Measurements from ENCODE around the gene RUNX2. TPM values are rescaled to one million over a fixed set of nuclear protein-coding genes. Genes with fewer than 3 reads are reported as not detected.

RUNX2 gene
- total and polyA plus RNA-seq, 4 donors = 0.83 to 2.8 (median 2.0) TPM

DNA sequence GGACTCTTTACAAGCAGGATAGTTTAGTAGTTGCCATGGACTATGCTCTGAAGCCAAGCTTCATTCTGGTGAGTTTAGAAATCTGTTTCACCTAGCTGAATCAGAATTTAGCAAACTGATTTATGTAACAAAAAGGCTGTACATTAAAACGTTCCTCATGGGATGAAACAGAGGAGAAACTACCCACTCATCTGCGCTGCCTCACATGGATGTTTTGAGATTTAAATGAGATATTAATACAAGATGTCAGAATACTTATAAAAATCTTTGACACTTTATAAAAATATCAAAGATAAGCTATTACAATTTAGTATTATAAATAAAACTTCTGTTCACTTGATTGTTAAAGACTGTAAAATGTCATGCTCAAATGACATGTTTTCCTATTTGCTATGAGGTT, 16.8 kb downstream of the RUNX2 start:
- WGBS (ENCODE audit: insufficient coverage) = no CpG with 5 or more reads among the region's 2 CpGs

DNA sequence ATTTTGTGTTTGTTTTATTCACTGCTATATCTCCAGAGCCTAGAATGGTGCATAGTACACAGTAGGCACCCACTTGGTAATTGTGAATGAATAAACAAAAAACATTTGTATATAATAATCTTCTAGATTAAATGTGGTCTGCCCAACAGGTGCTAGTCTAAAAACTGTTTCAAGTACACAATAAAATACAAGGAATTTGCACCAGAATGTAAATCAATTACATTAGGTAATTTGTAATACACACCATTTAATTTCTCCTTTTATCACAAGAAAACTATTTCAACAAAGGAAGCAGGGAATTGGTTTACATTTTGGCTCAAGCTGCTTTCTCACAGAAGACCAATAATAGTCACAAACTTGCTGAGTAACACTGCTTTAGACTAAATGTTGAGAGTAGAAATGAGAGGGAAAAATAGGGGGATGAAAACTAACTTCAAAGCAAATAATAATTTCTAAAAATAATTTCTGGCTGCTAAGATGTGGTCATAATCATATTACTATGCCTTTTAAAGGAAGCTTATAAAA, 22.1 kb downstream of the RUNX2 start:
- Histone ChIP-seq H3K4me1 (ENCODE audit: control insufficient read depth, insufficient read depth, low read length) (no peaks in the 10 kb centered on the region), H3K27me3 (ENCODE audit: control insufficient read depth, insufficient read depth, low read length) (no peaks in the 10 kb centered on the region), H3K9me3 (ENCODE audit: control insufficient read depth, insufficient read depth, low read length) (no peaks in the 10 kb centered on the region), H3K36me3 (ENCODE audit: control insufficient read depth, insufficient read depth, low read length) (no peaks in the 10 kb centered on the region), H3K4me3 (ENCODE audit: low read depth, low read length) (no peak overlapping the region), H3K27ac (ENCODE audit: low read depth, low read length) (no peak overlapping the region)
- DNase-seq (ENCODE audit: low read depth in 4 of 6, low spot score in 6 of 6) = no peak

More for the DNA sequence above, 16.8 kb downstream of the RUNX2 start:
- Histone ChIP-seq H3K4me1 (ENCODE audit: control insufficient read depth, insufficient read depth, low read length) (no peaks in the 10 kb centered on the region), H3K9me3 (ENCODE audit: control insufficient read depth, insufficient read depth, low read length) (no peaks in the 10 kb centered on the region), H3K36me3 (ENCODE audit: control insufficient read depth, insufficient read depth, low read length) (no peaks in the 10 kb centered on the region), H3K4me3 (ENCODE audit: low read depth, low read length) (no peak overlapping the region), H3K27me3 (ENCODE audit: control insufficient read depth, insufficient read depth, low read length) (no peaks in the 10 kb centered on the region), H3K27ac (ENCODE audit: low read depth, low read length) (no peak overlapping the region)
- no peak for DNase-seq (ENCODE audit: low read depth in 4 of 6, low spot score in 6 of 6)

DNA sequence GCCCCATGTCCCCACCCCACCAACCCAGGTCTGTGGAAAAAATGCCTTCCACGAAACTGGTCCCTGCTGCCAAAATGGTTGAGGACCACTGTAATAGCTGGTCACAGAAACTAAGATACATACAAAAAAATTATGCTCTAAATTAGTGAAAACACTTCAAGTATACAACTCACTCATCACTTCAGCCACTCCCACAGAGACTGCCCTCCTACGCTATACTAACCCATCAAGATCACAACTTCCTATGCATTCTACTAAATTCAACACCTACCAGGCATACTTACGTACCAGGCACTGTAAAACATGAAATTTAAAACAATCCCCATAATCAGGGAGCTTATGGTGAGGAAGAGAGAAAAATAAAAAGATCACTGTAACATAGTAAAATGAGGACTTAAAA, 22.9 kb downstream of the RUNX2 start:
- WGBS (ENCODE audit: insufficient coverage) = 100% methylated on average over 2 of the region's 3 CpGs
- H3K27me3 ChIP-seq (ENCODE audit: control insufficient read depth, insufficient read depth, low read length) = no peaks in the 10 kb centered on the region
- no peaks in the 10 kb centered on the region for H3K9me3 ChIP-seq (ENCODE audit: control insufficient read depth, insufficient read depth, low read length)
- no peaks in the 10 kb centered on the region for H3K36me3 ChIP-seq (ENCODE audit: control insufficient read depth, insufficient read depth, low read length)
- H3K4me1 ChIP-seq (ENCODE audit: control insufficient read depth, insufficient read depth, low read length) = no peaks in the 10 kb centered on the region
- no peak overlapping the region for H3K27ac ChIP-seq (ENCODE audit: low read depth, low read length)
- H3K4me3 ChIP-seq (ENCODE audit: low read depth, low read length) = no peak overlapping the region
- DNase-seq (ENCODE audit: low read depth in 4 of 6, low spot score in 6 of 6) = no peak

DNA sequence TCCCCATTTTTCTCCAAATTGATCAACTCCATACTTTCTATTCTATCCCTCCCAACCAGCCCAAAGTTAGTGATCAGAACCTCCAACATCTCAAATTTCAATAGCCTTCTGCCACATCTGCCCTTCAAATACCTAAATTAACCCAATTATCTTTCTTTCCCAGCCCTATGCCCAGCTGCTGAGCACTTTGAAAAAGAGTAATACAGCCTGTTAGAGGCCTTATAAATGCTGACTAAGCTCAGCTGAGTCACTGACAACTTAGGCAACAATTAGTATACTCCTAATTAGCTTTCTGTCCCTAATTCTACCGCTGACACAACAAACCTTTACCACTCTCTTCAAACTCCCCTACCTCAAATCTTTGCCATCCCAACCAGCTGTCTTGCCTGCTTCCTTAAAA, 23.5 kb downstream of the RUNX2 start:
- H3K9me3 ChIP-seq (ENCODE audit: control insufficient read depth, insufficient read depth, low read length) = no peaks in the 10 kb centered on the region
- no peak for DNase-seq (ENCODE audit: low read depth in 4 of 6, low spot score in 6 of 6)
- no peaks in the 10 kb centered on the region for H3K36me3 ChIP-seq (ENCODE audit: control insufficient read depth, insufficient read depth, low read length)
- H3K4me1 ChIP-seq (ENCODE audit: control insufficient read depth, insufficient read depth, low read length) = no peaks in the 10 kb centered on the region
- H3K27ac ChIP-seq (ENCODE audit: low read depth, low read length) = no peak overlapping the region
- no CpG with 5 or more reads among the region's 1 CpG for WGBS (ENCODE audit: insufficient coverage)
- no peak overlapping the region for H3K4me3 ChIP-seq (ENCODE audit: low read depth, low read length)
- no peaks in the 10 kb centered on the region for H3K27me3 ChIP-seq (ENCODE audit: control insufficient read depth, insufficient read depth, low read length)

DNA sequence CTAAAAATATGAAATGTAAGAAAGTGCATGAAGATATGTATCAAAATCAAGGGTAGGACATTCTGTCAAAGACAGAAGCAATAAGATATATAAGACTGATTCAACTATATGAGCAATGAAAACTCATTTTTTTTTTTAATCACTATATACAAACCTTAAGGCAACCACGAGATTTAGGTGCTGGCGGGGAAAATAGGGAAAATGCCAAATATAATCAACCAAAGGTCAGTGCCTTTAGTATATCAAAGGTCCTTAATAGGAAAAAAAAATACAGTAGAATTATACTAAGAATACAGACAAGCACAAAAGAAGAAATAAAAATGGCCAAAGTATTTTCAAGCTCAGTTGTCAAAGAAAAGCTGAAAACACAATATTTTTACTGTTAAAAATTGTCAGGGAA, 25.5 kb downstream of the RUNX2 start:
- Histone ChIP-seq H3K4me1 (ENCODE audit: control insufficient read depth, insufficient read depth, low read length) (no peaks in the 10 kb centered on the region), H3K27ac (ENCODE audit: low read depth, low read length) (no peak overlapping the region), H3K4me3 (ENCODE audit: low read depth, low read length) (no peak overlapping the region), H3K36me3 (ENCODE audit: control insufficient read depth, insufficient read depth, low read length) (peaks cover 3% of the 10 kb centered on the region), H3K9me3 (ENCODE audit: control insufficient read depth, insufficient read depth, low read length) (no peaks in the 10 kb centered on the region), H3K27me3 (ENCODE audit: control insufficient read depth, insufficient read depth, low read length) (no peaks in the 10 kb centered on the region)
- WGBS (ENCODE audit: insufficient coverage) = no CpG with 5 or more reads among the region's 2 CpGs
- no peak for DNase-seq (ENCODE audit: low read depth in 4 of 6, low spot score in 6 of 6)

DNA sequence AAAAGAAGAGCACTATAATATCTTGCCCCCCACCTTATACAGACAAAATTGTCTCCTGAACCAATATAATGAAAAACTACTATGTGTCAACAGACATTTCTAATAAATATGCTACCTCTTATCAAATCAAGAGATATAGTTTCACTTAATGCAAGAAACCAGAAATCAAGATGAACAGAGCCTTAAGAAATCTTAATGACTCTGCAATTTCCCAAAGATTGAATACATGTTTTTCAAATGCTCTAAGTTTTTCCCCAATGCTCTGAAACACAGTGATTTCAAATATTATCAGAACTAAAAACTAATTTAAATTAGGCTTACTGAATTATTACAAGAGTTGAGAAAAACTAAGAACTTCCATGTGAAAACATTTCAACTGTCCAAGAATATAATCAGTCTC, 36.3 kb downstream of the RUNX2 start:
- H3K27me3 ChIP-seq (ENCODE audit: control insufficient read depth, insufficient read depth, low read length) = no peaks in the 10 kb centered on the region
- no peak for DNase-seq (ENCODE audit: low read depth in 4 of 6, low spot score in 6 of 6)
- no peaks in the 10 kb centered on the region for H3K9me3 ChIP-seq (ENCODE audit: control insufficient read depth, insufficient read depth, low read length)
- no peak overlapping the region for H3K27ac ChIP-seq (ENCODE audit: low read depth, low read length)
- H3K36me3 ChIP-seq (ENCODE audit: control insufficient read depth, insufficient read depth, low read length) = no peaks in the 10 kb centered on the region
- H3K4me3 ChIP-seq (ENCODE audit: low read depth, low read length) = no peak overlapping the region
- H3K4me1 ChIP-seq (ENCODE audit: control insufficient read depth, insufficient read depth, low read length) = no peaks in the 10 kb centered on the region

DNA sequence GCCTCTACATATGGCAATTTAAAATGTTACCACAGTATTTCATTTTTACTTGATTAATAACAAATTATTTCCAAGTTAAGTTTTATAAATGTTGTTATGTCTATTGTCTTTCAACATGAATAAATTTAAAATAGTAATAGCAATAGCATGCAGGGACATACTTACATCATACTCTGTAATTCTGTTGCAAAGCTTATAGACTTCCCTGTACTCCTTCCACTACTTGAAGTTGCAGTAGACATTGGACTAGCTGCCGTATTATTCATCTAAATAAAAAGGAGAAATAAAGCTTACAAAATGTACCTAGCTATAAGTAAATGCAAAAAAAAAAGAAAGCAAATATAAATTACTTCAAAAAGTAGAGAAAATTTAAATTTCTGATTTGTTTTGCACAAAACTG, 36.9 kb downstream of the RUNX2 start:
- Histone ChIP-seq H3K36me3 (ENCODE audit: control insufficient read depth, insufficient read depth, low read length) (no peaks in the 10 kb centered on the region), H3K9me3 (ENCODE audit: control insufficient read depth, insufficient read depth, low read length) (no peaks in the 10 kb centered on the region), H3K4me3 (ENCODE audit: low read depth, low read length) (no peak overlapping the region), H3K27me3 (ENCODE audit: control insufficient read depth, insufficient read depth, low read length) (no peaks in the 10 kb centered on the region), H3K27ac (ENCODE audit: low read depth, low read length) (no peak overlapping the region), H3K4me1 (ENCODE audit: control insufficient read depth, insufficient read depth, low read length) (no peaks in the 10 kb centered on the region)
- no peak for DNase-seq (ENCODE audit: low read depth in 4 of 6, low spot score in 6 of 6)
- no CpG with 5 or more reads among the region's 1 CpG for WGBS (ENCODE audit: insufficient coverage)

DNA sequence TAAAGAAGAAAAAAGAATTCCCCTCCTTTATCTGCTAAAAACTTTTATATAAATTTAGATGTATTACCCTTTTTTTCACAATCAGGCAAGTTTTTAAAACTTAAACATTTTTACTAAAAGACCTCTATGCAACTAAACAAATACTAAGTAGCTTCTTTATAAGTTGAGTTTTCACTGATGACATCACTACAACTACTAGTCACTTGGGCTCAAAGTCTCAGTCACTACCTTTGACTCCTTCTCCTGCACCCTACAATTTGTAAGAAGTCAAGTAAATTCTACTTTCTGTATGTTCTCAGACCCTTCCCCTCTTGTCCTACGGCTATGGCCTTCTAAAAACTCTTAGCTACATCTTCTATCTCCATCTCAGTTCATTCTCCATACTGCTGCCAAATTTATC, 38.4 kb downstream of the RUNX2 start:
- H3K4me1 ChIP-seq (ENCODE audit: control insufficient read depth, insufficient read depth, low read length) = no peaks in the 10 kb centered on the region
- no peaks in the 10 kb centered on the region for H3K36me3 ChIP-seq (ENCODE audit: control insufficient read depth, insufficient read depth, low read length)
- H3K9me3 ChIP-seq (ENCODE audit: control insufficient read depth, insufficient read depth, low read length) = no peaks in the 10 kb centered on the region
- no CpG with 5 or more reads among the region's 1 CpG for WGBS (ENCODE audit: insufficient coverage)
- no peak overlapping the region for H3K4me3 ChIP-seq (ENCODE audit: low read depth, low read length)
- no peaks in the 10 kb centered on the region for H3K27me3 ChIP-seq (ENCODE audit: control insufficient read depth, insufficient read depth, low read length)
- no peak overlapping the region for H3K27ac ChIP-seq (ENCODE audit: low read depth, low read length)
- no peak for DNase-seq (ENCODE audit: low read depth in 4 of 6, low spot score in 6 of 6)

DNA sequence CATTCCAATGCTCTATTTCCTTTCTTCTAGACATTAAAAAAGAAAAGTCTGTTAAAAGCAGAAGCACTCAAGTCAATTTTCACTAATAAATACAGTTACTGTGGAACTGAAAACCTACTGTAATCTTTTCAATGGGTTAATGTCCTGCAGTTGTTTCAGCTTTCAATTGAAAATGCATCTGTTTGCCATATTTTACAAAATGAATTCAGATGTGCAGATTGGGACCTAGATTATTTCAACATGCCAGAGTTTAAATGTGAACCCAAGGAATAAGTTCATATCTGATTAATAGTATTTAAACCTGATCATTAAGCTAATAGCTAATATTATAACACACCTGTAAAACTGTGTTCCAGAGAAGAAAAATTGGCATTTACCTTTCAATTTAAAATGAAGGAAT, 39.9 kb downstream of the RUNX2 start:
- no peak for DNase-seq (ENCODE audit: low read depth in 4 of 6, low spot score in 6 of 6)
- no peak overlapping the region for H3K27ac ChIP-seq (ENCODE audit: low read depth, low read length)
- H3K36me3 ChIP-seq (ENCODE audit: control insufficient read depth, insufficient read depth, low read length) = no peaks in the 10 kb centered on the region
- no peak overlapping the region for H3K4me3 ChIP-seq (ENCODE audit: low read depth, low read length)
- H3K4me1 ChIP-seq (ENCODE audit: control insufficient read depth, insufficient read depth, low read length) = no peaks in the 10 kb centered on the region
- H3K27me3 ChIP-seq (ENCODE audit: control insufficient read depth, insufficient read depth, low read length) = no peaks in the 10 kb centered on the region
- no peaks in the 10 kb centered on the region for H3K9me3 ChIP-seq (ENCODE audit: control insufficient read depth, insufficient read depth, low read length)

DNA sequence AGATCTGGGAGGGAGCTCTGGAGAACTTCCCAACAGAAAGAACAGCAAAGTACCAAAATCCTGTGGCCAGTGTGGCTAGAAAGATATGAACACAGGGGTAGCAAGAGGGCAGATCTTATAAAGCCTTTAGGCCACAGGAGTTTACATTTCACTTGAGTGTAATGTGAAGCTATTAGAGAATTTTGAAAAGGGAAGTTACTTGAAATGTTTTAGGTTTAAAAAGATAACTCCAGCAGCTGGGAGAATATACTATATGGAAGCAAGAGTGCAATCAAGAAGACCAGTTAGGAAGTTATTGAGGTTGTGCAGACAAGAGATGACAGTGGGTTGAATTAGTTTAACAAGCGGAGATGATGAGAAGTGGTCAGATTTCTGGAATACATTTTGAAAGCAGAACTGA, 41.7 kb downstream of the RUNX2 start:
- DNase-seq (ENCODE audit: low read depth in 4 of 6, low spot score in 6 of 6) = no peak
- H3K9me3 ChIP-seq (ENCODE audit: control insufficient read depth, insufficient read depth, low read length) = no peaks in the 10 kb centered on the region
- no peak overlapping the region for H3K27ac ChIP-seq (ENCODE audit: low read depth, low read length)
- H3K4me1 ChIP-seq (ENCODE audit: control insufficient read depth, insufficient read depth, low read length) = no peaks in the 10 kb centered on the region
- WGBS (ENCODE audit: insufficient coverage) = 100% methylated on average over 1 of the region's 1 CpG
- H3K4me3 ChIP-seq (ENCODE audit: low read depth, low read length) = no peak overlapping the region
- no peaks in the 10 kb centered on the region for H3K36me3 ChIP-seq (ENCODE audit: control insufficient read depth, insufficient read depth, low read length)
- H3K27me3 ChIP-seq (ENCODE audit: control insufficient read depth, insufficient read depth, low read length) = no peaks in the 10 kb centered on the region
